Upper lobe of right lung (tissue), 1 donor: ENCODE measurements around the gene CCDC63. TPM values are rescaled to one million over a fixed set of nuclear protein-coding genes. Genes with fewer than 3 reads are reported as not detected.

Experiments used
- ATAC-seq: fragments of 200-7000 bp; cut with Tn5 transposase; one replicate; pipeline ENCODE4 v1.9.1; 2020; ENCODE audit warnings: mild to moderate bottlenecking, moderate library complexity
- DNase-seq: peaks from one replicate; pipeline ENCODE4 v3.0.0-alpha.2; 2020
- H3K27ac ChIP-seq: fragments of 200-600 bp; one replicate; pipeline ENCODE4 v1.8.0; 2022
- H3K27me3 ChIP-seq: fragments of 200-600 bp; one replicate; pipeline ENCODE4 v1.8.0; 2022; ENCODE audit warnings: mild to moderate bottlenecking
- H3K36me3 ChIP-seq: fragments of 200-600 bp; one replicate; pipeline ENCODE4 v1.8.0; 2022
- H3K4me1 ChIP-seq: fragments of 200-600 bp; one replicate; pipeline ENCODE4 v1.8.0; 2022
- H3K4me3 ChIP-seq: fragments of 200-600 bp; one replicate; pipeline ENCODE4 v1.8.0; 2022; ENCODE audit warnings: mild to moderate bottlenecking
- H3K9me3 ChIP-seq: fragments of 200-600 bp; one replicate; pipeline ENCODE4 v1.8.0; 2022
- intact Hi-C: fragments of 100-400 bp; cut with DNase I; formaldehyde crosslinking; loops from one replicate; pipeline ENCODE4 v1.11.0; 2022
- total RNA-seq: library from RNA; stranded (reverse); fragmentation: NEBNext Ultra II Directional; extraction: Animal tissue kit (Norgen Biotek cat#: 25700); gene quantifications from one replicate; pipeline ENCODE4 v1.2.1, GENCODE V29; 2021
- TF ChIP-seq, protein P1 (sequence below): fragments of 200-600 bp; IDR thresholded peaks from one replicate; pipeline ENCODE4 v1.8.0; 2022; ENCODE audit warnings: antibody characterized with exemption
- donor health status: DM: no; HTN: yes; CAD: no; lungs with severe emphysema.

CCDC63 gene
- total RNA-seq, 1 donor from 2014 or later: not detected

DNA sequence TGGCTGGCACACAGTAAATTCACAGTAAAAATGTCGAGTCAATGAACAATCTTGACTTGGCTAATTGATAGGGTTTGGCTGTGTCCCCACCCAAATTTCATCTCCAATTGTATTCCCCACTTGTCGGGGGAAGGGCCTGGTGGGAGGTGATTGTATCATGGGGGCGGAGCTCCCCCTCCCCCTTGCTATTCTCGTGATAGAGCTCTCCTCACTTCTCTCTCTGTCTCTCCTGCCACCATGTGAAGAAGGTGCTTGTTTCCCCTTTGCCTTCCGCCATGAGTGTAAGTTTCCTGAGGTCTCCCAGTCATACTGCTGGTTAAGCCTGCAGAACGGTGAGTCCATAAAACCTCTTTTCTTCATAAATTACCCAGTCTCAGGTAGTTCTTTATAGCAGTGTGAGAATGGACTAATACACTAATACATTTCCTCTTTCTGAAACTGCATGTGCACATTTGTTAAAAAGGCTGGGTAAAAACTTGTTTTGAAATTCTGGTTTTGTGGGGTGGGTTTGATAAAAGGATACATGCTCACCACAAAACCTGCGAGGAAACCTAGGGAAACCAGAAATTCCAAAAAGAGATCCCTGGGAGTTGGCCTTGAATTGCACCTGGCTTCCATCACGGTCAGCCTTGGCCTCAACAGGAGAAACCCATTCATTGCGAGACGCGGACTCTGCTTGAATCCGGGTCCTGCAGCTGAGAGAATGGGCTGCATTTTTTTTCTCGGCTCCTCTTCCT lies 89.7 kb downstream of the CCDC63 start:
- no peak overlapping the region for H3K4me3 ChIP-seq

DNA sequence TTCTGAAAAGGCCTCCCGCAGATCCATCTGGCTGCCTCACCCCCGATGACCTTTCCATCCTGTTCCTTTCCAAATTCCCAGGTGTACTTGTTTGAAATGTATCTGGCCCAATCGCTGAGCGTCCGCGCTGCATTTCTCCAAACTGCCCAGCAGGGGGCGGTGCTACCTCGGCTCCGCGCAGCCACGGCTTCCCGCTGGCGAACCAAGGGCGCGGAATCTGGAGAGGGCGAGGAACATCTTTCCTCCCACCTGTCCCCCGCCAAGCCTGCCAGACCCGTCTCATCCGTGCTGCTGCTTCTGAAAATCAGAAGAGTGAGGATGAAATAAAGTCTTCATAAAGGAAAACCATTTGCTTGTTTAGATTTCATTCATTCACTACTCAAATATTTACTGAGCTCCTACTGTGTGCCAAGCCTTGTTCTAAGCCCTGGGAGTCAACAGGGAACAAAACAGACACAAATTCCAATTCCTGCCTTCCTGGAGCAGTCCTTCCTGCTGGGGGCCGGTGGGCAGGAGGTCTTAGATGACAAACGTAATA lies 90.4 kb downstream of the CCDC63 start:
- TF ChIP-seq, protein P1, sequence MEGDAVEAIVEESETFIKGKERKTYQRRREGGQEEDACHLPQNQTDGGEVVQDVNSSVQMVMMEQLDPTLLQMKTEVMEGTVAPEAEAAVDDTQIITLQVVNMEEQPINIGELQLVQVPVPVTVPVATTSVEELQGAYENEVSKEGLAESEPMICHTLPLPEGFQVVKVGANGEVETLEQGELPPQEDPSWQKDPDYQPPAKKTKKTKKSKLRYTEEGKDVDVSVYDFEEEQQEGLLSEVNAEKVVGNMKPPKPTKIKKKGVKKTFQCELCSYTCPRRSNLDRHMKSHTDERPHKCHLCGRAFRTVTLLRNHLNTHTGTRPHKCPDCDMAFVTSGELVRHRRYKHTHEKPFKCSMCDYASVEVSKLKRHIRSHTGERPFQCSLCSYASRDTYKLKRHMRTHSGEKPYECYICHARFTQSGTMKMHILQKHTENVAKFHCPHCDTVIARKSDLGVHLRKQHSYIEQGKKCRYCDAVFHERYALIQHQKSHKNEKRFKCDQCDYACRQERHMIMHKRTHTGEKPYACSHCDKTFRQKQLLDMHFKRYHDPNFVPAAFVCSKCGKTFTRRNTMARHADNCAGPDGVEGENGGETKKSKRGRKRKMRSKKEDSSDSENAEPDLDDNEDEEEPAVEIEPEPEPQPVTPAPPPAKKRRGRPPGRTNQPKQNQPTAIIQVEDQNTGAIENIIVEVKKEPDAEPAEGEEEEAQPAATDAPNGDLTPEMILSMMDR: peak; percentile 97
- H3K4me3 ChIP-seq: no peak overlapping the region
- no peaks in the 10 kb centered on the region for H3K9me3 ChIP-seq
- ATAC-seq (peak; percentile 86), DNase-seq (peak; percentile 74)
- intact Hi-C loops: loop anchor here (10.0 kb wide), 1 partner anchor 358 kb away; no protein-coding TSS in a partner anchor
- H3K27me3 ChIP-seq: peaks cover 21% of the 10 kb centered on the region
- no peaks in the 10 kb centered on the region for H3K4me1 ChIP-seq
- no peaks in the 10 kb centered on the region for H3K36me3 ChIP-seq
- no peak overlapping the region for H3K27ac ChIP-seq

More for the DNA sequence above, 89.7 kb downstream of the CCDC63 start:
- ATAC-seq (no peak), DNase-seq (no peak)
- TF ChIP-seq, protein P1: no peak
- H3K36me3 ChIP-seq: no peaks in the 10 kb centered on the region
- peaks cover 26% of the 10 kb centered on the region for H3K27me3 ChIP-seq
- no peaks in the 10 kb centered on the region for H3K4me1 ChIP-seq
- intact Hi-C loops: loop anchor here (10.0 kb wide), 1 partner anchor 358 kb away; no protein-coding TSS in a partner anchor
- no peak overlapping the region for H3K27ac ChIP-seq
- no peaks in the 10 kb centered on the region for H3K9me3 ChIP-seq

DNA sequence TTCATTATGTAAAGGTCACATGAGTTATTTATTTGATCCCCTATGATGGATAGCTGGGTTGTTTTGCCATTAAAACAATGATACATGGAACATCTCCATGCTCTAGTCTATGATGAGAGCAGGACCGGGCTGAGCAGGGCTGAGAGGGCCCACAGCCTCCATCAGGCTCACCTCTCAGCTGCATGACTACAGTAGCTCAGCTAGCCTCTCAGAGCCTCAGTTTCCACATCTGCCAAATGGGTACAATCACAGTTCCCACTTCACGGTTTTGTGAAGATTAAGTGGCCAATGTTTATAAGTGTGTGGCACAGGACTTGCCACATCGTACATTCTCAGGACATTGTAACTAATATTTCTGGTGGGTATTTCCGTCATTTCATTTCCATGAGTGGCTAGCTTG lies 93.5 kb downstream of the CCDC63 start:
- peaks cover 18% of the 10 kb centered on the region for H3K27me3 ChIP-seq
- no peak overlapping the region for H3K27ac ChIP-seq
- TF ChIP-seq, protein P1: no peak
- H3K36me3 ChIP-seq: no peaks in the 10 kb centered on the region
- ATAC-seq: no peak
- no peak for DNase-seq
- intact Hi-C loops: no loop called here
- no peaks in the 10 kb centered on the region for H3K4me1 ChIP-seq
- H3K9me3 ChIP-seq: no peaks in the 10 kb centered on the region
- H3K4me3 ChIP-seq: no peak overlapping the region

DNA sequence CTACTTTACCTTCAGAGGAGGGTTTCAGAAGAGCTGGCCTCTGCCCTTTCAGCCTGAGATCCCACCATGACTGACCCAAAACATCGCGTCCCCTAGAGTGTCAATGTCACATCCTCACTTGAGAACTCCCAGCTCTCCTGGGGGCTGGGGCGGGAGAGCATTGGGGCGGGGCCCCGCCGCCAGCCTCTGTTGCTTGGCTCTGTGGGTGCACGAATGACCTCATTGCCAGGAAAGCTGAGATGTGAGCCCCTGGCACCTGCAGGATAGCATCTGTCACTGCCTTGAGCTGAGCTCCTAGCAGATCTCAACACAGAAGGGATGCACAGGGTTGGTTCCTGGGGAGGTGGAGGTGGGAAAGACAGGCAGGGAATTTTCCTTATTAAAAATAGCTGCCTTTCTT lies 94.1 kb downstream of the CCDC63 start:
- intact Hi-C loops: no loop called here
- DNase-seq (no peak), ATAC-seq (no peak)
- peaks cover 18% of the 10 kb centered on the region for H3K27me3 ChIP-seq
- H3K9me3 ChIP-seq: peaks cover 4% of the 10 kb centered on the region
- H3K4me1 ChIP-seq: no peaks in the 10 kb centered on the region
- TF ChIP-seq, protein P1: no peak
- H3K27ac ChIP-seq: no peak overlapping the region
- no peak overlapping the region for H3K4me3 ChIP-seq
- H3K36me3 ChIP-seq: no peaks in the 10 kb centered on the region

DNA sequence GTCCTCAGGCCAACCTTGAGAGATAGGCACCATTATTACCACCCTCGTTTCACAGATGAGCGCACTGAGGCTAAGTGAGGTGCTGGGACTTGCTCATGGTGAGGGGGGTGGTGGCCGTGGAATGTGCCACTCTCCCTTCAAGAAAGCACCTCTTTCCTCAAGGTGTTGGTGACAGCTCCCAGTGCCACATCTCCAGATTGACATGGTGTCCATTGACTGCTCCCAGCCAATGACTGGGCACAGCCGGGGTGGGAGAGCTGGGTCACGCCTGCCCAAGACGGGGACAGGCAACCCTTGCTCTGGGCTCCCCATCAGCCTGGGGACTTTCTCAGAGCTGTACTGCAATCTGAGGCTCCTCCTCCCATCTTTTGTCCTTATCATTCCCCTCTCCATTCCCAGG lies 94.6 kb downstream of the CCDC63 start:
- Histone ChIP-seq H3K36me3 (no peaks in the 10 kb centered on the region), H3K27me3 (peaks cover 18% of the 10 kb centered on the region), H3K9me3 (peaks cover 8% of the 10 kb centered on the region), H3K4me3 (no peak overlapping the region), H3K4me1 (no peaks in the 10 kb centered on the region), H3K27ac (no peak overlapping the region)
- TF ChIP-seq, protein P1: no peak
- intact Hi-C loops: no loop called here
- ATAC-seq (no peak), DNase-seq (peak; percentile 50)
